Subcutaneous adipose tissue (tissue), 4 donors: Measurements from ENCODE around the gene NKPD1. TPM values are rescaled to one million over a fixed set of nuclear protein-coding genes. Genes with fewer than 3 reads are reported as not detected.

Source experiments
- total RNA-seq, 4 donors: library from RNA; depleted of rRNA; stranded (reverse); fragments of >200 nt; gene quantifications; one replicate each; pipeline ENCODE4 v1.1.0, GENCODE V29; 2016
- TF ChIP-seq, protein P1 (sequence below): fragments of 450-650 bp; IDR thresholded peaks from one replicate; pipeline ENCODE4 v1.5.1; 2016; ENCODE audit warnings: low read depth, mild to moderate bottlenecking, control low read depth, antibody characterized with exemption, moderate library complexity

NKPD1 gene
- total RNA-seq, 4 donors from 2014 or later: 0.17 TPM; not detected in 3

DNA sequence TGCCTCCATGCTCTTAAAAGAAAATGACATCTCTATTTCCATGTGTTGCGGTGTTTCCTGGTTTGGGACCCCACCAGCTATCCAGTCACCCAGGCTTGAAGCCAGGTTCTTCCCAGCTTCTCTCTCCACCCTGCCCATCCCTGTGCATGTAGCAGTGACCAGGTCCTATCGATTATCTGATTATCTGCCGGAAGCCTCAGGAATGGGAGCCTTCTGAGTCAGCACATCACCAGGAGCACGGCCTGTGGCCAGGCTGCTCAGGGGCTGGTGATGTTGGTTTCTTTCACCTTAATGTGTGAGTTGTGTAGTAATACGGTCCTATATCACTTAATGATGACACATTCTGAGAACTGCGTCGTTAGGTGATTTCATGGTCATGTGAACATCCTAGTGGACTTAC is 34.1 kb downstream of the NKPD1 start:
- TF ChIP-seq, protein P1, sequence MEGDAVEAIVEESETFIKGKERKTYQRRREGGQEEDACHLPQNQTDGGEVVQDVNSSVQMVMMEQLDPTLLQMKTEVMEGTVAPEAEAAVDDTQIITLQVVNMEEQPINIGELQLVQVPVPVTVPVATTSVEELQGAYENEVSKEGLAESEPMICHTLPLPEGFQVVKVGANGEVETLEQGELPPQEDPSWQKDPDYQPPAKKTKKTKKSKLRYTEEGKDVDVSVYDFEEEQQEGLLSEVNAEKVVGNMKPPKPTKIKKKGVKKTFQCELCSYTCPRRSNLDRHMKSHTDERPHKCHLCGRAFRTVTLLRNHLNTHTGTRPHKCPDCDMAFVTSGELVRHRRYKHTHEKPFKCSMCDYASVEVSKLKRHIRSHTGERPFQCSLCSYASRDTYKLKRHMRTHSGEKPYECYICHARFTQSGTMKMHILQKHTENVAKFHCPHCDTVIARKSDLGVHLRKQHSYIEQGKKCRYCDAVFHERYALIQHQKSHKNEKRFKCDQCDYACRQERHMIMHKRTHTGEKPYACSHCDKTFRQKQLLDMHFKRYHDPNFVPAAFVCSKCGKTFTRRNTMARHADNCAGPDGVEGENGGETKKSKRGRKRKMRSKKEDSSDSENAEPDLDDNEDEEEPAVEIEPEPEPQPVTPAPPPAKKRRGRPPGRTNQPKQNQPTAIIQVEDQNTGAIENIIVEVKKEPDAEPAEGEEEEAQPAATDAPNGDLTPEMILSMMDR: no peak

DNA sequence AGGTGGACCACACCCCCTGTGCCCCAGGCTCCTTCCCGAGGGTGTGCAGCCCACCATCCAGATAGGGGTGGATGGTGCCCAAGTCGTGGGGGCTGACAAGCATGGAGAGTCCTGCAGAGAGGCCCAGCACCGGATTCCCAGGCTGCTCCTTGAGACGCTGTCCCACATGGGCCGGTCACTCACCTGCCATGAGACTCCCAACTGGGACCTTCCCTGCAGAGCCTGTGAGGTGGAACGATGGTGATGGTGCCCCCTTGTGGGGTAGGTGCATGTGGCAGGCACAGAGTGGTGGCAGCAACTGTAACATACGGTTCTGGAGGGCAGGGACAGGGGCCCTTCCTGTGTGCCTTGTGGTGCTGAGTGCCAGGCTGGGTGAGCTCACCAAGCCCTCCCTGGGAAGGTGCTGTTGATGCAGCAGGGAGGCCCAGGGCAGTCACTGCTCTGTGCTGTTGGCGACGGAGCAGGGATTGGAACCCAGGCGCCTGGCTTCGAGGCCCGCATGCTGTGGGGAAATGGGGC is 34.7 kb downstream of the NKPD1 start:
- TF ChIP-seq, protein P1: no peak

DNA sequence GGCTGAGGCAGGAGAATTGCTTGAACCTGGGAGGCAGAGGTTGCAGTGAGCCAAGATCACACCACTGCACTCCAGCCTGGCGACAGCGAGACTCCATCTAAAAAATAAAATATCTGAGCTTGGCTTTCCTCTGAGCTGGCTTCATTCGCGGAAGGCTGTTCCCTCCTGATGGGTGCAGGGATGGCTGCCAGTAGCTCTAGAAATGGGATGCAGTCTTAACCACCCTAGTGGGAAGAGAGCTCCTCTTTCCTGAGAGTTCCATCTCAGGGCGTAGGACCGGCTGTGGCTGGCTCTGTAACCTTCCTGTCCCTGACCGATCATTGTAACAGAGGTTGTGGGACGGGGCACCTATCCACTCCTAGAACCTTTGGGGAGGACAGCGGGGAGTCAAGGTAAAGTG is 35.4 kb downstream of the NKPD1 start:
- TF ChIP-seq, protein P1: no peak

DNA sequence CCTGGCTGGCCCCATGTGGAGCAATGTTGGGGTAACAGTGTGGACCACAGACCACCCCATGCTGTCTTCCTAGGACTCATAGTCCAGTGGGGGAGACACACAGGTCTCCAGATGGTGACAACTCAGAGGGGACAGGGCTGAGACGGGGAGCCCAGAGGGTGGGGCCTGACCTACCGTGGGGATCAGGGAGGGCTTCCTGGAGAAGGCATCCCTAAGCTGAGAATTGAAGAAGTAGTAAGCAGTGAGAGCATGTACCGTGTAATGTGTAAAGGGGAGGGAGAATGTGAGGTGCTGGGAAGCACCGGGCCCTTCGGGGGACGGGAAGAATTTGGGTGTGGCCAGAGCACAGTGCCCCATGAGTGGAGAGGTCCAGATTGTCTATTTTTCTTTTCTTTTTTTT is 36.8 kb downstream of the NKPD1 start:
- TF ChIP-seq, protein P1: no peak

DNA sequence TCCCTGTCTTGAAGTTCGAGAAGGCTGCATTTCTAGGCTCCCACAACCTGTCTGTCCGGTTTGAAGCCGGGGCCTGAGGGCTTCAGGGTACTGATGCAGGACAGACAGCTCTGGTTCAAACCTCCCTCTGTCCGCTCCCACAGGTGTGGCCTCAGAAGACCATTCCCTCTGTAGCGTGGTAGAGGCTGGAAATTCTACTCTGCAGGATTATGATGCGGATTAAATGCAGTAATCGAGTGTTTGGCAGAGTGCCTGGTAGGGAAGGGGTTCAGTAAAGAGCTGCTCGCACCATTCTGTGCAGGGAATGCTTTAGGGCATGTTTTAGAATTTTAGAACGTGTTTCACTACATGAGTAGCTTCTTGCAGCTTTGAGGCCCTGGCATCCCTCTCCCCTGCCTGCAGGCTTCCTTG is 37.3 kb downstream of the NKPD1 start:
- TF ChIP-seq, protein P1: no peak

DNA sequence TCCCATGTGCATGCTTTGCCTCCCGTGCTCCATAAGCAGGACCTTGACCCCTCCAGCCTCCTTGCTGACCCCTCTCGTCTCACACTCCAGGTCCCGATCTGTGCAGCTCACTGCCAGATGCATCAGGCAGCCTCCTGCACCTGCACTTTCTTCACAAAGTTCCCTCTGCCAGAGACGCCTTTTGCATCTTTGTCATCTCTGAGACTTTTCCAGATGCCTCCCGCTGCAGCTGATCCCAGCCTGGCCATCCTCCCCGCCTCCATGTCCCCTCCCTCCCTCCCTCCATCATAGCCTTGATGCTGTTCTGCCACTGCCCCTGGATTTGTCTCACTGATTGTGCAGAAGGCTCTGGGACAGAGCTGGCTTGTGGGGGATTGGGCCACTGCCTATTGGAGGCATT is 38.0 kb downstream of the NKPD1 start:
- TF ChIP-seq, protein P1: no peak

DNA sequence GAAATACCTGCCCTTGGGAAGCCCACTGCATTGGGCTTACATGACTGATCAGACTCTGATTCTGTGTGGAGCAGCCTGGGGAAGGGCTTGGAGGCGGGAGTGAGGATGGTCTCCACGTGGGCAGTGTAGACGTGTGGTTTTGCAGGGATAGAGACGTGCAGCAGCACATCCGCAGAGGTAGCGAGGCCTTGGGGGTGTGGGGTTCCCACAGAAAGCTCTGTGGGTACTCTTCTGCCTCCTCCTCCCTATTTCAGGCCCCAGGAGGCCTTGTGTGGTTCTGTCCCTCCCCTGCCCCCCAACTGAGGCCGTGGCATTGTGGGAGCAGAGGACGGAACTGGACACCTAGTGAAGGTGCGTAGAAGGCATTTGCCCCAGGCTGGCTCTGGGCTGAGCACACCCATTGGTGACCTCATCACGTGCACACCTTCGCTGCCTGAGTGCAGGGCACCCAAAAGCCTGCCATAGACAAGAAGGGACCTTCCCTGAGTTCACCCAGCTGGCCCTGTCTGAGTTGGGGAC is 38.9 kb downstream of the NKPD1 start:
- TF ChIP-seq, protein P1: no peak
